Activated CD8-positive, alpha-beta memory T cell treated with anti-CD3 and anti-CD28 coated beads, Interleukin-2, amount 50 U/mL, for 1 hour (primary cell): Measurements from ENCODE around the gene NCKAP5L.
"Not testable (repeated sequence)": the region's sequence is repeated elsewhere in the genome, so short reads cannot be mapped to it uniquely, and the experiment has no call there.

Experiments used
- DNase-seq: peaks from one replicate; pipeline ENCODE4 v3.0.0-alpha.2; 2020; ENCODE audit errors: extremely low read depth

The NCKAP5L gene

DNA sequence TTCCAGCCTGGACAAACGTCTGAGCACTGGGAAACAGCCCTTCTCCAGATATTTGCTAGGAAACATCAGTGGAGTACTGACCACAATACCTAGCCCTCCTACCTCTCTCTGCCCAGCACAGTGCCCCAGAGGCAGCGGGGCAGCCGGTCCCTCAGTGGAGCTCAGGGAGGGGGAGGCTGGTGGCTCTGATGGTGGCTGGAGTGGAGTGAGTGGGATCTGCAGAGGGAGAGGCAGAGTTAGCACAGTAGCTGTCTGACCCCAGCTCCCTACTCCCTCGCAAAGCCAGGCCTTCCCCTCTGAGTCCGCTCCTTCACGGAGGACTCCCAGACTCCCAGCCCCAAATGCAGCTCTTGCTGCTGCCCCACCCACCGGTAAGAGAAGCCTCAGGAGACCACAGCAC lies 30.0 kb downstream of the NCKAP5L start:
- DNase-seq: no peak

DNA sequence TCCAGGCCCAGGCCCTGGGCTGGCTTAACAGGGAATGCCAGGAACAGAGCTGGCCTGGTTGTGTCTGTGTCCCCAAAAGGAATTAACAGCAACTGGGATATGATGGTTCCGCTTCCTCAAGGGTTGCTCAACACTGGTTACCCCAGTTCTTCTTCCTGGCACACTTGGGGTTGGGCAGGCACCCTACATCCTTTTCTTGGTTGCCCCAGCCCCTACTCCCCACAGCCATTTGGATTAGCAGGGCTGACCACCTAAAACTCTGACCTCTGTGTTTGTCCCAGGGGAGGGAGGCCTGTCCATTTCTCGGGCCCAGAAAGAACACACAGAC lies 30.8 kb downstream of the NCKAP5L start:
- no peak for DNase-seq

DNA sequence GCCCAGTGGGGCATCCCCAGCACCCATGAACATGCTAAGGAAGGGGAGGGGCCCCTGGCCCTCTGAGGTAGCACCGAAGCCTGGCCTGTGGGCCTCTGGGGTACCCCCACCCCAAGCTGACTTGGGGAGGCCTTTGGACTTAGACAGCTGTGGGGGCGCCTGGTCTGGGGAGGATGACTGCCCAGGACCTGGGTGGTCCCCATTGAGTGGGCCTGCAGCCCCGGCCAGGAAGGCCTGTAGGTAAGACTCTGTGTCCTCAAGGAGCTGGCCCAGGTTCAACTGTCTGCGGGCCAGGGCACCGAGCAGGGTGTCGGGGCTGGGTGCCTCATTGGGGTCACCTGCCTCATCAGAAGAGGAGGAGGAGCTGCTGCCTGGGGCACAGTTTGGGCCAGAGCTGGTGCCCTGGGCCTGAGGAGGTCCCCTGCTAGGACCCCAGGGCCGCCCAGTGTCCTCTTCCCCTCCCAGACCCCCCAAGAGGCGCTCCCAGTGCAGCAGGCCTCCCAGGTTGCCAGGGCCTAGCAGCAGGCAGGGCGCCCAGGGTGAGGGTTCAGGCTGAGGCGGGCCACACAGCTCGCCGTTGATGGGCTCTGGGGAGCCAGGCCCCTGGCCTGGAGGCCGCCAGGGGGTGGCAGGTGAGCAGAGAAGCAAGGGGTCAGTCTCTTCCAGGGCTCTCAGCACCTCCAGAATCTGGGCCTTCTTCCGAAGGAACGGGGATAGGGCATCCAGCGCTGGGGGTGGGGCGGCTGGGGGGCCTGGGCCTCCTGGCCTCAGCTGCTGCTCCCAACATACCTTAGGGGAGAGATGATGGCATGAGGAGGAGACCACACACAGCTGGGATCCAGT lies 31.4 kb downstream of the NCKAP5L start:
- no peak for DNase-seq

DNA sequence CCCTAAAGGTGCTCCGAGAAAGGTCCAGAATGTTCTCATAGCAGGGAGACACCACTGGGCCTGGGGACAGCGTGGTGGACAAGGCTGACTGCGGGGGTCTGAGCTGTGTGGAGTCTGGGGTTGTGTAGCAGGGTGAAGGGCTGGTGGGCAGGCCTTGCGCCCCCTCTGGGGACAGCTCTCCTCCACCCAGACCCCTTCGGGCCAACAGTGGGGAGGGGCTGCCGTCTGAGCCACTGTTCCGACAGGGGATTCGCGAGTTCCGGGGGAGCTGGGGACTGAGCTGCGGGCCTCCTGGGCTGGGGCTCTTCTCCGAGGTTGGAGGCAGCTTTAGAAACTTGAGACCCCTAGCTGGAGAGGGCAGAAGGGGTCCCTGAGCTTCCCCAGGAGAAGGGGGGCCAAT lies 32.1 kb downstream of the NCKAP5L start:
- no peak for DNase-seq

DNA sequence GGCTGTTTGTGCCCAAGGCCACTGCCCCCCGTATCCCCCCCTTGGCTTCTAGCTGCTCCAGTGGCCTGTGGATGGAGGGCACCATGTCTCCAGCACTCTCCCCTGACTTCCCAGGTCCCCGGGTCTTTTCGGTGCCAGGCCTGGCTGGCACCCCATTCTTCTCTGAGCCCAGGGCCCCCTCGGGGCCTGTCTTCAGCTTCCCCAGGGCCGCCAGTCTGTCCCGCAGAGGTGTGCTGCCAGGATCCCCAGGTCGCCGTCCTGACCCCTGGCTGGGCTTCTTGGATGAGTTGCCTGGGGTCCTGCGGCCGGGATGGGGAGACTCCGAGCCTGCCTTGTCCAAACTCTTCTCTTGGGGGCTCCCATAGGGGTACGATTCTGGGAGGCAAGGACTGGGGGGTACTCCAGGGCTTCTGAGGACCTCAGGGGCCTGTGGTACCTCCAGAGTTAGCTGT lies 32.5 kb downstream of the NCKAP5L start:
- DNase-seq: no peak

DNA sequence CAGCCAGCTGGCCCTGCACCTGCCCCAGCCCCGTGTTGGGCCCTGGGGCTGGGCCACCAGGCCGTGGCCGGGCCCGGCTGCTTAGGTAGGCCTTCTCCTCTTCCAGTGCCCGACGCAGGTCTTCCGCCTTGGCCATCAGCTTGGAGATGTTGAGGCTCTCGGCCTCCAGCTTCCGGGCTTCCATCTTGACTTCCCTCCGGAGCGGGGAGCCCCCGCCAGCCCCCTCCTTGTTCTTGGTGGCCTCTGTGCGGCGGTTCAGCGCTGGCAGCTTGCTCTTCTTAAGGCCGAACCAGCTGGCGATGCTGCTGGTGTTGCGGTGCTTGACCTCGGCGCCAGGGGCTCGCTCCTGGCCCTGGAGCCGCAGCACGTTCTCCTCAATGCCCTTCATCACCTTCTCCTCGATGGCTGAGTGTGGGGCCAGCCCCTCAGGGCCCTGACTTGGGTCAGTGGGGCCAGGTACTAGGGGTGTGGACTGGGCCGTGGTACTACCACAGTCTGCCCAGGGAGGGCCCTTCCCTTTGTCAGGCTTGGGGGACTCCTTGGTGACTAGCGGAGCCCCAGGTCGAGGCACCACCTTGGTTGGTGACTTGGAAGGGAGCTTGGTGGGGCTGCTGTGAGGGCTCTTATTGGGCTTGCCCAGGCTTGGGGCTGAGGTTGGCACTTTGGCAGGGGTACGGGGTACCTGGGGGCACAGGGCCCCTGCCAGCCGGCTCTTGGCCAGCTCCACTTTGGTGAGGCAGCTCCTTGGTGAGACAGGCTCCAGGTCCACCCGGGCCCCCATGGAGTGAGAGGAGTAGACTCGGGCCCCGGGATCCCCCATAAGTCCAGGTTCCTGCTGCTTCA lies 33.2 kb downstream of the NCKAP5L start:
- DNase-seq: no peak

DNA sequence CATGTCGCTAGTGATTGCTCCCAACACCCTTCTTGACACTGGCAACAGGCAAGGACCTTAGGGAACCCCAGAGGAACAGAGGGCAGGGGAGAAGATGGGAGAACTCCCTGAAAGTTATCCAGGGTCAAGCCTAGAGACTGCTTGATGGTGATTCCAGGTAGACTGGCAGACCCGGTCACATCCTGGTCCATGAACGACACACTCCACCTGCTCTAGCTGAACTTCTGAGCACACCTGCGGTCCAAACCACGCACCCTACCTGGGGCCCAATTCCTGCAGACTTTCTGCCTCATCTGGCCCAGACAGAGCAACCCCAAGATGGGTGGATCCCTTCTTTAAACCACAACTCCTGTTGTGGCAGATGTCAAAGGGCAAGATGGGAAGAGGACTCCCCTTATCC lies 34.2 kb downstream of the NCKAP5L start:
- DNase-seq: no peak

DNA sequence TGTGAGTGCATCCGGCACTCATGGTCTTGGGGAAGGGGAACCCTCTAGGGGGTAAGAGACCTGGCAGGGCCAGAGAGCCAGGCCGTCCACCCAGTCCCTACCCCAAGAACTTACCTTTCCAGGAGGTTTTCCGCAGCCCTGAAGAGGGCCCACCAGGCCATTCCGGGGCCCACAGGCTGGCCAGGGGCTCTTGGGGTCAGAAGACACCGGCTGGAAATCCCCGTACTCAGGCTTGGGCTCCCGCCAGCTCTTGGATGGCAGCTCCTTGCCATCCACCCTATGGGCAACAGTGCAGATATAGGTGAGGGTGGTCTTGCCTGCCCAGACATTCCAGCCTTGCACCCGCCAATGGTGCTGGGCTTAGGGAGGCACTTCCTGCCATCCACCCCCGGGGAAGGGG lies 34.6 kb downstream of the NCKAP5L start:
- no peak for DNase-seq

DNA sequence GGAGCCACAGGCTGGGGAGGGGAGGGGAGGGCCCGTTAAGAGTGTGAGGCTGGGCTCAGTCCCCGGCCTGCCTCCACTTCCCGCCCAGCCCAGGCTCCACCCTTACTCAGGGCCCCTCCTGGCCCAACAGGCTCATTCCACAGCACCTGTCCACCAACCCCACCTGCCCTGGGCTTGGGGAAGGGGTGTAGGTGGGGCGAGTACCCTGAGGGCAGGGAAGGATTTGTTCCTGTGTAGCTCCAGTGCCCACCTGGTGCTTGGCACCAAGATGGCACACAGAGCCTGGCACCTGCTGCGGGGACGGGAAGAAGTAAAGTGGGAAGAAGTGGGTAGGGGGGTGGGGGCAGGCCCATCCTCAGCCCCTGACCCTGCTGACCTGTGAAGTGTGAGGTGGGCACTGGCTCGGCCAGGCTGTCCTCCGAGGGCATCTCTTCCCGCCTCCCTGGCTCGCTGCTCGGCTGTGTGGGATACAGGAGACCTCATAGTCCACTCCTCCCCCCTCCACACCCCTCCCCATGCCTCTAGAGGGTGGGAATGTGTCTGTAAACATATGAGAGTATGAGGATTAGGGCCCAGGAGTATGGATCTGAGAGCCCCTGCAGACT lies 35.1 kb downstream of the NCKAP5L start:
- DNase-seq: no peak

DNA sequence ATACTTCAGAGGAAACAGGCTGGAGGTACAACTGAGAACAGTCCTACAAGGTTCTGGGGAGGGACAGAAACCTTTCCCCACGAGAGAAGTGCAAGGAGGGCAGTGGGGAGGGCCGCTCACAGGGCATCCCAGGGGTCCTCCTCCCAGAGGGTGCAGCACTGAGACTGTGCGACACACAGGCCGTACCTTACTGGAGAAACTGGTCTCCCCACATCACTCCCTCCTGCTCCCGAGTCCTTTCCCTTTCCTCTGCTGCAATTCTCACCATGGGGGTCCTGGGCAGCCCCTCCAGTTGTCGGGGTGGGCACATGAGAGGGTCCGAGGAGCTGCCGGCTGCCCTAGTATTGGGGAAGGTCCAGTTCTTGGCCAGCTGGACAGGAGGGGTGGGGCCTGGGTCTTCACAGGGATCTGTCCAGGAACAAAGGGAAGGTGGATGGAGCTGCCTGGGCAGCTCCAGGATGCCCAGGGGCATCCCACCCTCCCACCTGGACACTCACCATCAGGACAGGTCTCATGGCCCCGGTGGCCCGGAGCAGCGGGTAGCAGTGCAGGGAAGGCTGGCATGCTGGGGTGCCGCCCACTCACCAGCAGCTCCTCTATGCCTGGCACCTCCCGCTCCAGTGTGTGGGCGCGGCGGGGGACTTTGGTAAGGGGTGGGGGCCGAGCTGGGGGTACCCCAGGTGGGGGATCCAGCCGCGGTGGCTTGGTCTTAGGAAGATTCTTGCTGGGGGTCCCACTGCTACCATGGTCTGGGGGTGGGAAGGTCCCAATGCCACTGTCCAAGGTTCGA lies 35.8 kb downstream of the NCKAP5L start:
- DNase-seq: no peak

DNA sequence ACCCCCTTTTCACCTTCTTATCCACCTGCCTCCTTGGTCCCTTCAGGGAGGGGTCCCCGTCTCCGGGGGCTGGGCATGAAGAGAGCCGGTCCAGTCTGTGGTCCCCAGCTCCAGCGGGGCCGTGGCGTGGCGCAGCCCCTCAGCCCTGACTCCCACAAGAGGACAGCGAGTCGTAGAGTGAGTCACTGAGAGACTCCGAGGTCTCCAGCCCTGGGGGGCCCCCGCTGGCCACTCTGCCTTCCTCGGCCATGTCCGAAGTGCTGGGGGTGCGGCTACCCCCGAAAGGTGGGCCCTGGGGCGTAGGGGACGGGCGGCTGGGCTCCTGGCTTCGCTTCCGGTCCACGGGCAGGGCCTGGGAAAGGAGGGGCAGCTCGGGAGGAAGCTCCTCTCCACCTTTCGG lies 36.5 kb downstream of the NCKAP5L start:
- no peak for DNase-seq

DNA sequence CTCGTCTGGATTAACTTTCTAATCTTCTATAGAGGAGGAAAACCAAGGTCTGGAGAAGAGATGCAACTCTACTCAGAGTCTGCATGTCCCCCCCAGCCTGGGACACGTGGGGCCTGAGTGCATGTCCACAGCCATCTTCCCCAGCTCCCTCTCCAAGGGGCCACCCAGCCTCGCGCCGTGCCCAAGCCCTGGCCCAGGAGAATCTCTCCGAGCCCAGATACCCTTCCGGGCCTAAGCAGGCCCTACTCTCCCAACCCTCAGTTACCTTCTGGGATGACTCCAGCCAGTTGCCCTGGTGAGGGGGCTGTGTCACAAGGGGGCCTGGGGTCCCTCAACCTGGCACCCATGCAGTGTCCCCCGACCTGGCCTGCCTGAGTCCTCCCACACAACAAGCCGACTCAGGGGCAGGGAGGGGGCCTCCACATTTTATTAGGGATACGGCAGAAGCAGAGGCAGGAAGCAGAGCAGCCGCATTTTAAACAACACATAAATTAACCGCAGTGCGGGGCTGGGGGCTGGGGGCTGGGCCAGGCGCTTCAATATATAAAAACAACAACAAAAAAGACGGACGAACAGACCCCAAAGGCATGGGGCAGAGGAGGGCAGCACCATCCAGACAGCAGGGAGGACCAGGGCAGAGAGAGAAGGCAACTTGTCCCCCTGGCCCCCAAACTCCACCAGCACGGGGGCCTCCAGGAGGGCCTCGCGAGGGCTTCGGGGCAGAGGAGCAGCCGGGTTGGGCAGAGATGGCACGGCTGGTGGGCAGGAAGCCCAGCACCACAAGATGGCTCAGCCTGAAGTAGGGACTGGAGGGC lies 37.3 kb downstream of the NCKAP5L start:
- DNase-seq: no peak

DNA sequence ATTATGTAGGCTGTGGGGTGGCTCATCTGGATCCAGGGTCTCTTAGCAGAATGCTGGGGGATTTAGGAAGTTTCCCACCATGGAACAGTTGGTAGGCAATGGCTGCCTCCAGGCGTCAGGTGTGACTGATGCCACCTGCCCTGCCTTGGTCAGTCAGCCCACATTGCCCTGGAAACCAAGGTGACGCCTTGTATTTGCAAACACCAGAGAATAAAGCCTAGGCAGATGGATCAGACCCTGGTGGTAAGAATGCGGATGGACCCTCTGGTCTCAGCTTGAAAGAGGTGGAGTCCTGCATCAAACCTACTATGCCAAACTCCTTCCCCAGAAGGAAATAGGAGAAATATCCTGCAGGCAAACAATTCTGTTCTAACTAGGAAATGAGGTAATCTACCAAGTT lies 38.2 kb downstream of the NCKAP5L start:
- DNase-seq: no peak

DNA sequence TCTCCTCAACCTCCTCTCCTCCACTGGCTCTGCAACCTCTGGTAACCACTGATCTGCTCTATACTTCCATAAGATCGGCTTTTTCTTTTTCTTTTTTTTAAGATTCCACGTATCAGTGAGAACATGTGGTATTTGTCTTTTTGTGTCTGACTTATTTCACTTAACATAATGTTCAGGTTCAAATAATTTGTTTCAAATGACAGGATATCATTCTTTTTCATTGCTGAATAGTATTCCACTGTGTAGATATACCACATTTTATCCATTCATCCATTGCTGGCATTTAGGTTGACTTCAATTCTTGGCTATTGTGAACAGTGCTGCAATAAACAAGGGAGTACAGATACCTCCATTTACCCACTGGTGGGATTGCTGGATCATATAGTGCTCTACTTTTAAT lies 40.5 kb downstream of the NCKAP5L start:
- DNase-seq: no peak

DNA sequence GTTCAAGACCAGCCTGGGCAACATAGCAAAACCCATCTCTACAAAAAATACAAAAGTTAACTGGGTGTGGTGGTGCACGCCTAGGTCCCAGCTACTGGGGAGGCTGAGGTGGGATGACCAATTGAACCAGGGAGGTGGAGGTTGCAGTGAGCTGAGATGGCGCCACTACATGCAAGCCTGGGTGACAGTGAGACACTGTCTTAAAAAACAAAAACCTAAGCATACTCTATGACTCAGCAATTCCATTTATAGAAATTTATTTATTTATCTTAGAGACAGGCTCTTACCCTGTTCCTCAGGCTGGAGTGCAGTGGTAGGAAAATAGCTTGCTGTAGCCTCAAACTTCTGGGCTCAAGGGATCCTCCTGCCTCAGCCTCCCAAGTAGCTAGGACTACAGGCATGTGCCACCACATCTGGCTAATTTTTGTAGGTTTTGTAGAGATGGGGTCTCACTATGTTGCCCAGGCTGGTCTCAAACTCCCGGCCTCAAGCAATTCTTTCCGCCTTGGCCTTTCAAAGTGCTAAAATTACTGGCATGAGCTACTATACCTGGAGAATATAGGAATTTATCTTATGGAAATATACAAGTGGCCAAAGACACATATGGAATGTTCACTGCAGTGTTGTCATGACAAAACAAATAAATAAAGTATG lies 43.3 kb downstream of the NCKAP5L start:
- DNase-seq: no peak

DNA sequence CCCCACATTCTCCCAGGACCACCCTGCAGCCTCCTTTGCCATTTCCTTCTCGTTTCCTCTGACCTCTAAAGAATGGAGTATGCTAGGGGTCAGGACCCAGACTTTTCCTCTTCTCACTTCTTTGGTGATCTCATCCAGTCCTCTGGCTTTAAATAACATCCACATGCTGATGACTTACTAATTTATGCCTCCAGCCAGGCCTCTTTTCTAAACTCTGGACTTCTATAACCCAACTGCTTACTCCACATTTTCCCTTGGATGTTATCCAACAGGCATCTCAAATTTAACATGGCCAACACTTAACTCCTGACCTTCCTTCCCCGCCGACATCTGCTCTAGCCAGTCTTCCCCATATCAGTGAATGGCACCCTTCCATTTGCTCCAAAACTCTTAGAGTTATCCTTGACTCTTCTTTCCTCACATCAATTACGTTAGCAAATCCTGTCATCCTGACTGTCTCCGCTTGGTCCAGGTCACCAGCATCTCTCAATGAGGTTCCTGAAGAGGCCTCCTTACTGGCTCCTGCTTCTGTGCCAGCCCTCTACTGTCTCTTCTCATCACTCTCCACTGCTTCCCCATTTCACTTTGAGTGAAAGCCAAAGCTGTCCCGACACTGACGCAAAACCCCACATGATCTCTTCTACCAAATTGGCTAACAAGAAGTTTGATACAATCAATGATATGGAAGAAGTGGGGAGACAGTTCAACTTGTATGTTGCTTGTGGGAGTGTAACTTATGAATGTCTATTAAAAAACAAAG lies 44.1 kb downstream of the NCKAP5L start:
- DNase-seq: no peak

DNA sequence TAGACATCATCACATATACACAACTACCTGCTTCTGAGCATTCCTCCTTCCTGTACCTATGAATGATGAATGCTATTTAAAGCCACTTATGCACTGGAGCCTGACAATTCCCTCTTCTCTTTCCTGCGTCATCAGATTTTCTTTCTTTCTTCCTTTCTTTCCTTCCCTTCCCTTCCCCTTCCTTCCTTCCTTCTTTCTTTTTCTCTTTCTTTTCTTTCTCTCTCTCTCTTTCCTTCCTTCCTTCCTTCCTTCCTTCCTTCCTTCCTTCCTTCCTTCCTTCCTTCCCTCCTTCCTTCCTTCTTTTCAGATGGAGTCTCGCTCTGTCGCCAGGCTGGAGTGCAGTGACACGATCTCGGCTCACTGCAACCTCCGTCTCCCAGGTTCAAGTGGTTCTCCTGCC lies 47.3 kb downstream of the NCKAP5L start:
- DNase-seq: not testable (repeated sequence)

DNA sequence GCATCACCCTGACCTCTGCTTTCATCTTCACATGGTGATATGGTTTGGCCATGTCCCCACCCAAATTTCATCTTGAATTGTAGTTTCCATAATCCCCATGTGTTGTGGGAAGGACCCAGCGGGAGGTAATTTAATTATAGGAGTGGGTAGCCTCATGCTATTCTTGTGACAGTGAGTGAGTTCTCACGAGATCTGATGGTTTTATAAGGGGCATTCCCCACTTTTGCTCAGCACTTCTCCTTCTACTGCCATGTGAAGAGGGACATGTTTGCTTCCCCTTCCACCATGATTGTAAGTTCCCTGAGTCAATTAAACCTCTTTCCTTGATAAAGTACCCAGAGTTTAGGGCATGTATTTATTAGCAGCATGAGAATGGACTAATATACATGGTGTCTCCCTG lies 48.6 kb downstream of the NCKAP5L start:
- DNase-seq: no peak

DNA sequence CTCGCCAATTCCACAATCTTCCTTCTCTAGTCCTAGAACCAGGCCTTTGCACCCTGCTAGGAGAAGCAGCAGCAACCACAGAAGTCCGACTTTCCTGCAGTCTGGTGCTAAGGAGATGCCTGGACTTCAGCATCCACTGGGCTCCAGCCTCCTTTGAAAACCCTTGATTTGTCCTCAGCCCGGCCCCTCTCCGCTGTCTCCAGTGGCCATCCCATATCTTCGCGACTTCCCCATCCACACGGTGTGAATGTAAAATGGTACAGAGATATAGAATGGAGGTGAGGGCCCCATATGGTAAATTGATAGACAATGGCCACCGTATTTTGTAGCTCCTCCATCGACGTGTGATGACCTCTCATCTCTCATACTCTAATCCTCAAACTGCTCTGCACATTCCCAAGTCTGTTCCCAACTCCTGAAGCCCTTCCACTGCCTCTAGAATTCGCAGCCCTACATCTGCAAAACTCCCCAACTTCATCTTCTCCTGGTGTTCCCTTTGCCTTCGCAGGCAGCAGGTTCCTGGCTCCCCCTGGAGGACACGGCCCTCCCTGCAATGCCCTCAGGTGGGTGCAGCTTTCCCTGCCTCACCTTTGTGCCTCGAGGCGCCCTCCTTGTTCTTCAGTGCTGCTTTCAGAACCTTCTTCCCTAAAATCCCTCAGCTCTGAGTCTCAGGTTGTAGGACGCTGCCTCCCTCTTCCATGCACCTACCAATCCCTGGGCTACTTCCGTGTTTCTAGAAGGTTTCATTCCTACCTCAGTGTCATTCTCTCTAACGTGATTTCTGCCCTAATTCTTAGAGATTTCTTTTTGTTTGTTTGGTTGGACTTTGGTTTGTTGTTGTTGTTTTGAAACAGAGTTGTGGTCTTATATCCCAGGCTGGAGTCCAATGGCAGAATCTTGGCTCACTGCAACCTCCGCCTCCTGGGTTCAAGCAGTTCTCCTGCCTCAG lies 50.1 kb downstream of the NCKAP5L start:
- no peak for DNase-seq
